HepG2 (cell line): ENCODE data around the gene UTP4. TPM values are rescaled to one million over a fixed set of nuclear protein-coding genes. Genes with fewer than 3 reads are reported as not detected.

Source experiments
- CBX2 ChIP-seq, 2 experiments: fragments of 200-600 bp in 1 of 2; sonication (generic); formaldehyde crosslinking in 1 of 2; IDR thresholded peaks; 2 replicates each; pipeline versions ENCODE4 v1.7.0 to v1.8.1; 2018 to 2022; ENCODE audit warnings: low read depth in 2 of 2, low read length in 1 of 2, mild to moderate bottlenecking in 1 of 2, missing genetic modification reagents in 1 of 2
- ETV6 ChIP-seq: sonication (generic); formaldehyde crosslinking; conservative IDR thresholded peaks from 2 replicates; pipeline ENCODE4 v1.4.0; 2020; ENCODE audit warnings: missing genetic modification reagents
- GATAD1 ChIP-seq: IDR thresholded peaks from 2 replicates; pipeline ENCODE4 v1.6.1; 2016; ENCODE audit warnings: missing genetic modification reagents, missing compliant biosample characterization
- HNRNPK ChIP-seq: fragments of 200-400 bp; formaldehyde crosslinking; IDR thresholded peaks from 2 replicates; pipeline ENCODE4 v1.6.1; 2018; ENCODE audit warnings: low read length, low read depth, moderate library complexity, mild to moderate bottlenecking; ENCODE audit not compliant: poor library complexity, severe bottlenecking
- ISL2 ChIP-seq: sonication (generic); formaldehyde crosslinking; IDR thresholded peaks from 2 replicates; pipeline ENCODE4 v1.5.0; 2020; ENCODE audit warnings: missing genetic modification reagents
- KDM3A ChIP-seq: IDR thresholded peaks from 2 replicates; pipeline ENCODE4 v1.6.1; 2018; ENCODE audit warnings: low read depth, missing compliant biosample characterization
- KDM5A ChIP-seq: fragments of 200-600 bp; sonication (generic); IDR thresholded peaks from 2 replicates; pipeline ENCODE4 v1.7.0; 2018; ENCODE audit warnings: antibody characterized with exemption, mild to moderate bottlenecking, low read length, borderline replicate concordance
- MED8 ChIP-seq: sonication (generic); formaldehyde crosslinking; IDR thresholded peaks from 2 replicates; pipeline ENCODE4 v1.8.1; 2023; ENCODE audit warnings: mild to moderate bottlenecking, missing genetic modification reagents; ENCODE audit not compliant: insufficient replicate concordance
- NCOA2 ChIP-seq: sonication (generic); formaldehyde crosslinking; IDR thresholded peaks from 2 replicates; pipeline ENCODE4 v1.8.0; 2022; ENCODE audit warnings: inconsistent platforms
- PAWR ChIP-seq: sonication (generic); formaldehyde crosslinking; IDR thresholded peaks from 2 replicates; pipeline ENCODE4 v1.4.0; 2020; ENCODE audit warnings: missing genetic modification reagents, mild to moderate bottlenecking, borderline replicate concordance
- POLR2A ChIP-seq, 2 experiments: IDR thresholded peaks; 2 replicates each; pipeline ENCODE4 v1.6.1; 2011; ENCODE audit warnings: low read depth in 2 of 2, low read length in 2 of 2, mild to moderate bottlenecking in 1 of 2, moderate library complexity in 1 of 2; ENCODE audit not compliant: insufficient read depth in 1 of 2
- ZBTB38 ChIP-seq: sonication (generic); formaldehyde crosslinking; IDR thresholded peaks from 2 replicates; pipeline ENCODE4 v1.5.1; 2020; ENCODE audit warnings: mild to moderate bottlenecking, missing genetic modification reagents
- ZFX ChIP-seq: sonication (generic); formaldehyde crosslinking; IDR thresholded peaks from 2 replicates; pipeline ENCODE4 v1.4.0; 2020; ENCODE audit warnings: mild to moderate bottlenecking, low read depth, missing genetic modification reagents, moderate library complexity
- ZNF224 ChIP-seq: sonication (generic); formaldehyde crosslinking; IDR thresholded peaks from 2 replicates; pipeline ENCODE4 v1.5.0; 2020; ENCODE audit warnings: mild to moderate bottlenecking, missing genetic modification reagents
- ZNF441 ChIP-seq: sonication (generic); formaldehyde crosslinking; IDR thresholded peaks from 2 replicates; pipeline ENCODE4 v1.7.0; 2021; ENCODE audit warnings: missing genetic modification reagents, borderline replicate concordance
- ZNF512B ChIP-seq: sonication (generic); formaldehyde crosslinking; IDR thresholded peaks from 2 replicates; pipeline ENCODE4 v1.5.1; 2020; ENCODE audit warnings: missing genetic modification reagents, mild to moderate bottlenecking, borderline replicate concordance
- ZSCAN20 ChIP-seq: sonication (generic); formaldehyde crosslinking; IDR thresholded peaks from 2 replicates; pipeline ENCODE4 v1.4.0; 2020; ENCODE audit warnings: missing genetic modification reagents, mild to moderate bottlenecking, borderline replicate concordance
- polyA plus RNA-seq, 8 experiments: library from polyadenylated mRNA; depleted of rRNA in 3 of 8; stranded (reverse) in 7 of 8; unstranded in 1 of 8; fragments of >200 nt; fragmentation: Illumina TruSeq in 4 of 8; extraction: Trizol in 4 of 8; gene quantifications; 2 replicates each; pipeline versions ENCODE4 v1.2.1 to v1.2.3, GENCODE V29; 2011 to 2016; ENCODE audit warnings: low read depth in 4 of 8, missing spikeins in 1 of 8, mixed read lengths in 1 of 8; ENCODE audit not compliant: insufficient read depth in 1 of 8
- total RNA-seq, 5 experiments: library from RNA; depleted of rRNA; stranded (reverse); fragments of >200 nt; fragmentation: Illumina TruSeq; extraction: Trizol; gene quantifications; 2 replicates each; pipeline ENCODE4 v1.2.3, GENCODE V29; 2016; ENCODE audit warnings: low read depth in 1 of 5
- TF ChIP-seq, protein P1 (sequence below): IDR thresholded peaks from 2 replicates; pipeline ENCODE4 v1.6.1; 2012; ENCODE audit warnings: inconsistent platforms
- TF ChIP-seq, protein P2 (sequence below): IDR thresholded peaks from 2 replicates; pipeline ENCODE4 v1.6.1; 2012; ENCODE audit warnings: low read length, improper control_type of control experiment

The UTP4 gene
- total and polyA plus RNA-seq, 2 of the 13 experiments (the other 11 are each of a cell fraction or from before 2014, with no cell fraction given), result 30.0 to 85.8 TPM

- TF ChIP-seq PAWR (CRISPR knock-in tag), result no peak
- 0 out of 2 replicates have a peak, but pooled peaks have one; percentile 35 for TF ChIP-seq ETV6 (CRISPR knock-in tag)
- no peak for TF ChIP-seq KDM3A (CRISPR knock-in tag)
- 0 out of 2 replicates have a peak, but pooled peaks have one; percentile 6 for TF ChIP-seq GATAD1 (CRISPR knock-in tag)
- no peak for TF ChIP-seq ISL2
- TF ChIP-seq POLR2A (IDR thresholded peaks at IDR 0.05; ENCODE audit: insufficient read depth in 1 of 2, low read depth in 2 of 2, low read length in 2 of 2), result peak; percentile 28 to 49; a peak in 1 of 4 replicates
- no peak for TF ChIP-seq ZNF512B (CRISPR knock-in tag)
- TF ChIP-seq MED8 (CRISPR knock-in tag), result no peak
- TF ChIP-seq CBX2 (IDR thresholded peaks at IDR 0.05; ENCODE audit: low read depth, low read length), result no peak
- TF ChIP-seq CBX2 (CRISPR knock-in tag; IDR thresholded peaks at IDR 0.05; ENCODE audit: low read depth), result peak; percentile 11; the same call in 1 of the 2 replicates
- no peak for TF ChIP-seq ZSCAN20 (CRISPR knock-in tag)
- TF ChIP-seq ZBTB38 (CRISPR knock-in tag), result no peak
- TF ChIP-seq, protein P1, sequence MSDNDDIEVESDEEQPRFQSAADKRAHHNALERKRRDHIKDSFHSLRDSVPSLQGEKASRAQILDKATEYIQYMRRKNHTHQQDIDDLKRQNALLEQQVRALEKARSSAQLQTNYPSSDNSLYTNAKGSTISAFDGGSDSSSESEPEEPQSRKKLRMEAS, result peak; percentile 27; the same call in 1 of the 2 replicates
- TF ChIP-seq ZFX (CRISPR knock-in tag), result 0 out of 2 replicates have a peak, but pooled peaks have one; percentile 21
- TF ChIP-seq KDM5A, result no peak
- TF ChIP-seq ZNF224 (CRISPR knock-in tag), result no peak
- TF ChIP-seq, protein P2, sequence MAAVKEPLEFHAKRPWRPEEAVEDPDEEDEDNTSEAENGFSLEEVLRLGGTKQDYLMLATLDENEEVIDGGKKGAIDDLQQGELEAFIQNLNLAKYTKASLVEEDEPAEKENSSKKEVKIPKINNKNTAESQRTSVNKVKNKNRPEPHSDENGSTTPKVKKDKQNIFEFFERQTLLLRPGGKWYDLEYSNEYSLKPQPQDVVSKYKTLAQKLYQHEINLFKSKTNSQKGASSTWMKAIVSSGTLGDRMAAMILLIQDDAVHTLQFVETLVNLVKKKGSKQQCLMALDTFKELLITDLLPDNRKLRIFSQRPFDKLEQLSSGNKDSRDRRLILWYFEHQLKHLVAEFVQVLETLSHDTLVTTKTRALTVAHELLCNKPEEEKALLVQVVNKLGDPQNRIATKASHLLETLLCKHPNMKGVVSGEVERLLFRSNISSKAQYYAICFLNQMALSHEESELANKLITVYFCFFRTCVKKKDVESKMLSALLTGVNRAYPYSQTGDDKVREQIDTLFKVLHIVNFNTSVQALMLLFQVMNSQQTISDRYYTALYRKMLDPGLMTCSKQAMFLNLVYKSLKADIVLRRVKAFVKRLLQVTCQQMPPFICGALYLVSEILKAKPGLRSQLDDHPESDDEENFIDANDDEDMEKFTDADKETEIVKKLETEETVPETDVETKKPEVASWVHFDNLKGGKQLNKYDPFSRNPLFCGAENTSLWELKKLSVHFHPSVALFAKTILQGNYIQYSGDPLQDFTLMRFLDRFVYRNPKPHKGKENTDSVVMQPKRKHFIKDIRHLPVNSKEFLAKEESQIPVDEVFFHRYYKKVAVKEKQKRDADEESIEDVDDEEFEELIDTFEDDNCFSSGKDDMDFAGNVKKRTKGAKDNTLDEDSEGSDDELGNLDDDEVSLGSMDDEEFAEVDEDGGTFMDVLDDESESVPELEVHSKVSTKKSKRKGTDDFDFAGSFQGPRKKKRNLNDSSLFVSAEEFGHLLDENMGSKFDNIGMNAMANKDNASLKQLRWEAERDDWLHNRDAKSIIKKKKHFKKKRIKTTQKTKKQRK, result no peak
- peak; percentile 39 for TF ChIP-seq HNRNPK
- TF ChIP-seq ZNF441 (CRISPR knock-in tag), result 0 out of 2 replicates have a peak, but pooled peaks have one; percentile 34
- TF ChIP-seq NCOA2, result no peak
These were observed 26.7 kb upstream of the UTP4 start, which contains the start of gene HAS3 (continued) for GRCh38 chr16:69105501-69106361.
